ENCODE results near the gene C3orf70.
A peak's percentile ranks its signal among the peaks of the same experiment; 100 is the strongest.

The C3orf70 gene

DNA sequence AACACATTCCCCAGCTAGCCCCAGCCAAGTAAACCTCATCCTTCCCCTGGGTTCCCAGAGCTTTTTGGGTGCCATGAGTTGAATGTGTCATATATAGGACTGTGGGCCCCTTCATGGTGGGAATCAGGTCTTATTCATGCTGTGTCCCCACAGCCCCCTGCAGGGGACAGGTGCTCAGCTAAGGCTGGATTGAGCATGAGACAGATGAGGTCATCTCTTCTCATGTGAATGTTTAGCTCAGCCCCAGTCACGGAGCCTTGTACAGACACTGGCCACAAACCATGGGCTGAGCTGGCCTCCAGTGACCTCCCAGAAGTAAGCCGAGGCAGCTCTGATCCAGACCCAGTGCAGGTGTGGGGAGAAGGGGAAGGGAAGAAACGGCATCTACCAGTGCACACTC lies 70.7 kb downstream of the C3orf70 start:
- no peak for DNase-seq

DNA sequence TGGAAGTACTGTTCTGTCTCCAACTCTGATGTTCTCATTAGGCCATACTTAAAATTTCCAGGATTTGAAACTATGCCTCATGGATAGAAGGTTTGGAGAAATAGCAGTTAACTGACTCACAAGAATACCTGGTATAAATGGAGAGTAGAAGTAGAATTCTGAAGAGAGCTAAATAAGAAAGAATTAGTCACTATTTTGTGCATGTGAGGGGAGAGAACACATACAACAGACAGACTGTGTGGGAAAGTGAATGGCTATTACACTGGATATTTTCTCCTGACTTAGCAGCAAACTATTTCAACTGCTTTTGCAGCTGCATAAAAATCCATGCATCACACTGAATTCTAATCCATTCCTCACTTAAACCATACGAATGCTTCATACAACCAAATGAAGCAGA lies 71.3 kb downstream of the C3orf70 start:
- DNase-seq: no peak

DNA sequence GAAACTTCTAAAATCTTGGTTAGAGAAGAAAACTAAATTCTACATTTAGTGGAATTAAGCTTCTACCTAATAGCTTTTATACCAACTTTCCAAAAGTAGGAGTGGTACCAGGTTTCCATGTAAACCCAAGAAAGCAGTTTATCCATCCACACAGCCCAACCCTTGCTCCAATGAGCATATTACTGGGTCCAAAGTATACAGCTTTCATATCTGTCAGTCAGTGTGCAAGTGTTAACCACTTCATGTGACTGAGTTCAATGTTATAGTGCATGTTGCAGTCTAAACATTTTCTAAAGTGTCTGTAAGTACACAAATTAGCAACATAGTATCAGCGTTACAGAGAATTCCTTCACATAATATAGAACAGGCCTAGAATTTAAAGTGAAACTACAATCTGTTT lies 73.2 kb downstream of the C3orf70 start:
- no peak for DNase-seq

DNA sequence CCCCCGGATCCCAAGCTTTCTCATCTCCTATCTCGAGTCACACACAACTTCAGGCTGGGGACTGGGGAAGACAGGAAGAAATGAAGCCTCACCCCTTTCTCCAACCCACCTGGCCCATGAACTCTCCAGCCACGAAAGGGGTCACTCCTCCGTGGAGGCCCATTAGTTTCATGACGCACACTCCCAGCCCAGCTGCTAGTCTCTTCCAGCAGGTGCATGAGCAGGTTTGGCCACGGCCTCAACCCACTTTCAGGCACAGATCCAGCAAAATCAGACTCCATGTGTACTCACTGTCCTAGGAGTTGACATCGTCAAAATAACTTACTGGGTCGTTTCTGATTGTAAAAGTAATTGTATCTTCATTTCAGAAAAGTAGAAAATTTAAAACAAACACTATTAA lies 76.6 kb downstream of the C3orf70 start:
- no peak for DNase-seq

DNA sequence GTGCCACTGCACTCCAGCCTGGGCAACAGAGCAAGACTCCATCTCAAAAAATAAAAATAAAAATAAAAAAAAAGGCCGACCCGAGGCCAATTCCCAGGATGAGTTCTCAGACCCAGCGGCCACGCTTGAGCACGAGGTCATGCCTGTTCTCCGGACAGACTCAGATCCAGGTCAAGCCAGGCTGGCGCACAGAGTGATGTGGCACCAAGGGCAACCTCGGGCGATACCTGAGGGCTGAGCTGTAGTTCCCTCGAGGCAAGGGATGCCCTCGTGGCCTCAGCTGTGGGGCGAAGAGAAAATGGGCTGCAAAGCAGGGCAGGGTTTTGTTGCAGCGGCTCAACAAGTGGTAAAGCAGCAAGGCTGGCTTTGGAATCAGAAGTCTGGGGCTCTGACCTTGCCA lies 77.3 kb downstream of the C3orf70 start:
- DNase-seq: no peak

DNA sequence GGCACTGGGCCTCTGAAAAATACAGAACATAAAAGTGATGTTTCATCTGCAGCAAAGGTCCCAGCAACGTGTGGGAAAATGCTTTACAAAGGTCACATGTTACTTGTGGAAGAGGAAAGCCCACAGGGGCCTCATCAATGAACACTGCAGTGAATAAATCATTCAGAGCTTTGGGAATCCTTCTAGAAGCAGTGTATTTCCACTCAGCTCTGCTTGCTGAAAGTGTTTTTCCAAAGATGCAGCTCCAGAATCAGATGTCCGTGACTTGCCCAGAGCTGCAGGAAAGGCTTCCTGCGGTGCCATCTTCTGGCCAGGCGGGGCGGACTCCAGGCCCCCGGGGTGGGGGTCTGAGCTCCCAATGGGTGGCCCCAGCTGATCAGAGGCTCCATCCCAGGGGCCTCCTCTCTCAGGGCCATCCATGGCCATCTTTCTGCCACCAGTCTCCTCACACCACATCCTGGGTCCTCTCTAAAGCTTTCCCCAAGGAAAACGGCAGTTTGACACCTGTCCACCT lies 81.5 kb downstream of the C3orf70 start:
- DNase-seq: no peak

DNA sequence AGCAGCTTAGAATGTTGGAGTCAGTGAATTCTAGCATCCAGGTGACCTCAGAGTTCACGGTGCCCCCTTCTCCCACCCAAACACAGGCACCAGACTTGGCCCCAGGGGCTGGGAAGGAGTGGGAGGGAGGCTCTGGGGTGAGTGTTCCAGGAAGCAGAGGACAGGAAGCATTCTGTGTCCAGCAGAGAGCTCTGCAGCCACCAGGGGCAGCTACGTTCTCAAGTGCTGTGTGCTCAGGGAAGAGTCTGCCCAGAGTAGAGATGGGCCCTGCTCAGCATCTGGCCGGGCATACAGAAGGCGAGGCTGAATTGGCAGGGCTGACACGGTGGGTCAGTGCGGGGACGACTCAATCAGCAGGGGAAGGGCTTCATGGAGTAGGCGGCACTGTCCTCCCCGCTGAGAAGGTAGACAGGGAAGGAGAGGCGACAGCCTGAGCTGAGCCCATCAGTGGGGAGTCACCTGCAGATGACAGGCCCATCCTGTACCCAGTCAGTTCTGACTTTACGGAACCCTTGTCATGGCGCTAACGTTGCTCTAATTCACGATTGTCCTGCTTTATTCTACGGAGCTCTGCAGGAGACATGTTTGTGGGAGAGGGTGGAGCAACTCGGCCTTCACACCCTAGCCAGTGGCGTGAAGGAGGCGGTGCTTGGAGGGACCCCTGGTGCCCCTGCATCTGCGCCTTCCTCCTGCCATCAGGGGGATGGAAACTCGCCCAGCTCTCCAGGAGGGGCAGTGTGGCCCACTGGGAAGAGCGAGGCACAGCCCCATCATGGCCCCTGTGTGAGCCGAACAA lies 82.2 kb downstream of the C3orf70 start:
- peak in 1 of 2 experiments; percentile 16 for DNase-seq

DNA sequence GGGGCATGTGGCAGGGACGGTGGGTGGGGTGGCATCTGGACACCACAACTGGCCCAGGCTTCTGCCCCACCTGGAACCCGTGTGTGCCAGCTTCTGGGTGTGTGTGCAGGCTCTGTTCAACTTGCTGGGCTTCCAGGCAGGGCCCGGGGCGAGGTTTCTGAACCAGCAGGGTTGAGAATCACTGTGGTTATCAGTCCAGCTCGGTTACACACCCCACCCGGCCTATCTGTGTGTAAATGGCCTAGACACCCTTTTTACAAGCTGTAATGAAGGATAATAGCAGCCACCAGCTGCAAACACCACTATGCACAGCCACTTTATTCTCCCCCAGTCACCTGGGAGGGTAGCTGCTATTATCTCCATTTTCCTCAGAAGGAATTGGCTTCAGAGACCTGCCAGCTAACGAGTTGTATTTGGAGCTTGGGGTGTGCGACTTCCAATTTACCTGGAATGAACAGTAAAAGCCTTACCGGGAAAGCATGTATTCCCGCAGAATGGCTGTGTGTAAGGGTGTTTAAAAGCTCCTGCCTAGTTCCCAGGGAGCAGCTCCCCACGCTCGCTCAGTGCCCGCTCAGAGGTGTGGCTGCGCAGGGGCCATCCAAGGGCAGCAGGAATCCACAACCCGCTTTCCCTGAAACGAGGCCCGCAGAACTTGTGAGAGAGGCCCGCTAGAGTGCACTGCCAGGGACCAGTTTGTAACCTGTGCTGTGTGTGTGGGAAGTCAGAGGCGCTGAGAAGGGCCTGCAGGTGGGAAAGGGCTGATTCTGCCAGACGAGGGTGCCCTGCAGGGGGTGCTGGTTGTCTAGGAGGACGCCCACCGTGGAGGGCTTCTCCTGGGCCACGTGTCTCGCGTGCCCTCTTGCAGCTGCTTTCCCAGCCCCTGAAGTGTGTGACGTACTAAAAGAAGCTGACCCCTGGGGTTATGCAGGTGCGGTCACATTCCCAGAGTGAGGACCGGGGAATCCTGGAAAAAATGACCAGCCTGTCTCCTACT lies 83.5 kb downstream of the C3orf70 start:
- no peak for DNase-seq

DNA sequence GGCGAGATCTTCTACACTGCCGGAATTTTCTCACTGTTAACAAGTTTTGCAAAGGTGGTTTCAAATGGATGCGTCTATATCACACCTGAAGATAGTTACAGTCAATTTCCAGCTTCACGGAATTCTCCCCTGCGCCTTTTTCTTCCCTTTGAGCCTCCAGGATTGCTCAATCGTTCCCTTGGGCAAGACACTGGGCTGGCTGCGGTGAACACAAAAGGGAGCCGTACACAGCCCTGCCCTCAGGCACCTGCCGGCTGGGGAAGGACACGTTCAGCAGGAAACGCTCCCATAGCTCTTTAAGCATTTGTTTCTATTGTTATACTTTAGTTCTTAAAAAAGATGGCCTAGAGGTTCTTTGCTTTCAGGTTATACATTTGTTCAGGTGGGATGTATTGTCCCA lies 85.7 kb downstream of the C3orf70 start:
- no peak for DNase-seq

DNA sequence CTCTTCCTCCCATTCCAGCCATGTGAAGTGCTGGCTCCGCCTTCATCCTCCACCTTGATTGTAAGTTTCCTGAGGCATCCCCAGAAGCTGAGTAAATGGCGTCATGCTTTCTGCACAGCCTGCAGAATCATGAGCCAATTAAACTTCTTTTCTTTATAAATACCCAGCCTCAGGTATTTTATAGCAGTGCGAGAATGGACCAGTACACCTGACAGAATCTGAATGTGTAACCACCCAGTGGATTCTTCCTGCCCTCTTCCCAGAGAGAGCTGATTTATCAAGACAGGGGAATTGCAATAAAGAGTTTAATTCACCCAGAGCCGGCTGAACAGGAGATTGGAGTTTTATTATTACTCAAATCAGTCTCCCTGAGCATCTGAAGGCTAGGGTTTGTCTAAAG lies 86.6 kb downstream of the C3orf70 start:
- DNase-seq: no peak

DNA sequence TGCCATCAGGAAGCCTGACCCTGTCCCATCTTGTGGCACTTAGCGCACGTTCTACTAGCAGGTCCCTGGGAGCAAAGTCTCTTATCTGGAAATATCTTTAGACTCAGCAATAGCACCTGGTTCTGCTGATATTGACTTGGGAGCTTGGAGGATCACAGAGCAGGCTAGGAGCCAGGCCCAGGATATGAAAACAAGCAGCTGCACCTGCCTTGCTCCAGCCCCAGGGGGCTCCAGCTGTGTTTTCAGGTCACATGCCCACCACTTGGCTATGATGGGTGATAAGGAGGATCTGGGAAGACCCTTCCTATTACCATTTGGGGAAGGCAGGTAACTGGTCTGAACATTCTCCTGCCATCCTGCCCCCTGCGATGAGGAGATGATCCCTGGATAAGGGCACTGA lies 87.8 kb downstream of the C3orf70 start:
- DNase-seq: no peak

DNA sequence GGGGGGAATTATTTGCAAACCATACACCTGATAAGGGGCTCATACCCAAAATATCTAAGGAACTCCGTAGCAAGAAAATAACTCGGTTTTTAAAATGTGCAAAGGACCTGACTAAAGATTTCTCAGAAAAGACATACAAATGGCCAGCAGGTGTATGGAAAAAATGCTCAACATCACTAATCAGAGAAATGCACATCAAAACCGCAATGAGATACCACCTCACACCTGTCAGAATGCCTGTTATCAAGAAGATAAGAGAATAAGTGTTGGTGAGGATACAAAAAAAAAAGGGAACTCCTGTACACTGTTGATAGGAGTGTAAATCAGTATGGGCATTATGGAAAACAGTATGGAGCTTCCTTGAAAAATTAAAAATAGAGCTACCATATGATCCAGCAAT lies 89.4 kb downstream of the C3orf70 start:
- DNase-seq: no peak

DNA sequence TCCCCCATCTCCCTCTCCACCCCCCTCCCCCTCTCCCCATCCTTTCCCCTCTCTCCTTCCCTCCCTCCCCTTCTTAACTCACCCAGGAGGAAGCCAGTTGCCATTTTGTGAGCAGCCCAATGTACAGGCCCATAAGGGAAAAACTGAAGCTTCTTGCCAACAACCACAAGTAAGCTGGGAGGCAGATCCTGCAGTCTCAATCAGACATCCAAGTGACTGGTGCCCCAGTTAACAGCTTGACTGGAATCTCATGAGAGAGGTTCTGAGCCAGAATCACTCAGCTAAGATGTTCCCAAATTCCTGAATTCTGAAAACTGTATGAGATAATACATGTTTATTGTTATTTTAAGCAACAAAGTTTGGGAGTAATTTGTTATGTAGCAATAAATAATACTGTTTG lies 90.7 kb downstream of the C3orf70 start:
- DNase-seq: no peak

DNA sequence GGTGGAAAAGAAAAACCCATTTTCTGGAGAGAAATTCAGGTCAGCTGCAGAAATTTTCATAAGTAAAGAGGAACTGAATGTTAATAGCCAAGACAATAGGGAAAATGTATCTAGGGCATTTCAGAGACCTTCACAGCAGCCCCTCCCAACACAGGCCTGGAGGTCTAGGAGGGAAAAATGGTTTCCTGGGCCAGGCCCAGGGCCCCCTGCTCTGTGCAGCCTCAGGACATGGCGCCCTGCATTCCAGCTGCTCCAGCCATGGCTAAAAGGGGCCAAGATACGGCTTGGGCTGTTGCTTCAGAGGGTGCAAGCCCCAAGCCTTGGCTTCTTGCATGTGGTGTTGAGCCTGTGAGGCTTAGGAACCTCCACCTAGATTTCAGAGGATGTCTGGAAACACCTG lies 92.2 kb downstream of the C3orf70 start:
- no peak for DNase-seq

DNA sequence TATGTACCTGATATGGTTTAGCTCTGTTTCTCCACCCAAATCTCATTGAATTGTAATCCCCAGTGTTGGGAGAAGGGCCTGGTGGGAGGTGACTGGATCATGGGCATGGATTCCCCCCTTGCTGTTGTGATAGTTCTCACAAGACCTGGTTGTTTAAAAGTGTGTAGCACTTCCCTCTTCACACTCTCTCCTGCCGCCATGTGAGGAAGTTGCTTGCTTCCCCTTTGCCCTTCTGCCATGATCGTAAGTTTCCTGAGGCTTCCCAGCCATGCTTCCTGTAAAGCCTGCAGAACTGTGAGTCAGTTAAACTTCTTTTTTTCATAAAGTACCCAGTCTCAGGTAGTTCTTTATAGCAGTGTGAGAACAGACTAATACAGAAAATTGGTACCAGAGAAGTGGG lies 93.1 kb downstream of the C3orf70 start:
- DNase-seq: no peak

DNA sequence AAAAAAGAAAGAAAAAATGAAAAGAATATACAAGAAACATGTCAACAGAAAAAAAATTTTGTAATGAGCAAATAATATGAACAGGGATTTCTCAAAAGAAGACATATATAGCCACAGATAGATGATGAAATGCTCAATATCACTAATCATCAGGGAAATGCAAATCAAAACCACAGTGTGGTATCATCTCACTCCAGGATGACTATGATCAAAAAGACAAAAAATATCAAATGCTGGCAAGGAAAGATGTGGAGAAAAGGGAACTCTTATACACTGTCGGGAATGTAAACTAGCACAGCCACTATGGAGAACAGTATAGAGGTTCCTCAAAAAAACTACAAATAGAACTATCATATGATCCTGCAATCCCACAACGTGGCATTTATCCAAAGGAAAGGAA lies 94.1 kb downstream of the C3orf70 start:
- DNase-seq: no peak

DNA sequence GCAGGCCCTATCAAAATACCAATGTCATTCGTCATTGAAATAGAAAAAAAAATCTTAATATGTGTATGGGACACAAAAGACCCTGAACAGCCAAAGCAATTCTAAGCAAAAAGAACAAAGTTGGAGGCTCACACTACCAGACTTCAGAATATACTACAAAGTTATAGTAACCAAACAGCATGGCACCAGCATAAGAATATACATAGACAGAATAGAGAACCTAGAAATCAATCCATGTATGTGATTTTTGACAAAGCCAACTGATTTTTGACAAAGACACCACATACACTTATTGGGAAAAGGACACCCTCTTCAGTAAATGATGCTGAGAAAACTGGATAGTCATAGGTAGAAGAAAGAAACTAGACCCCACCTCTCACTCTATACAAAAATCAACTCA lies 95.0 kb downstream of the C3orf70 start:
- DNase-seq: no peak

DNA sequence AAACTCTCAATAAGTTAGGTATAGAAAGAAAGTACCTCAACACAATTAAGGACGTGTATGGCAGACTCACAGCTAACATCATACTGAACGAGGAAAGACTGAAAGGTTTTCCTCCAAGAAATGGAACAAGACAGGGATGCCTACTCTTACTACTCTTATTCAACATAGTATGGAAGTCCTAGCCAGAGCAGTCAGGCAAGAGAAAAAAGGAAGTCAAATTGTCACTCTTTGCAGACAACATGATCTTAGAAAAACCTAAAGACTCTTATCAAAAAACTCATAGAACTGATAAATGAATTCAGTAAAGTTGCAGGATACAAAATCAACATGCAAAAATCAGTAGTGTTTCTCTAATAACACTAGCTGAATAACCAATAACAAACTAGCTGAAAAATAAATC lies 96.0 kb downstream of the C3orf70 start:
- no peak for DNase-seq

DNA sequence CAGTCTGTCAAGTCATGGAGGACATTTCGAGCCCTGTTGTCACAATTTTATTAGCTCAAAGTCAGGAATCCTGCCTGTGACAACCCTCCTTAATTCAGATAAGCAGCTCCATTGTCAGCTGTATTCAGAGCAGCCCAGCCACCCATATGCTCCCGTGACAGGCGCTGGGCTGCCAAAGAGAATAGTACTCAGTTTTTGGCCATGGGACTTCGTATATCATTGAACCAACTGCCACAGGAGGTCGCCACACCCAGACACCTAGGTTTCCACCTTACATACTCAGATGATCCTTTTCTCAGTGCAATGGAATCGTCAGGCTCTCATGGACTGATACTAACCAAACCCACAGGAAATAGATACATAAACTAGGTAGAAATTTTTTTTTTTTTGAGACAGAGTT lies 100.2 kb downstream of the C3orf70 start:
- DNase-seq: no peak

DNA sequence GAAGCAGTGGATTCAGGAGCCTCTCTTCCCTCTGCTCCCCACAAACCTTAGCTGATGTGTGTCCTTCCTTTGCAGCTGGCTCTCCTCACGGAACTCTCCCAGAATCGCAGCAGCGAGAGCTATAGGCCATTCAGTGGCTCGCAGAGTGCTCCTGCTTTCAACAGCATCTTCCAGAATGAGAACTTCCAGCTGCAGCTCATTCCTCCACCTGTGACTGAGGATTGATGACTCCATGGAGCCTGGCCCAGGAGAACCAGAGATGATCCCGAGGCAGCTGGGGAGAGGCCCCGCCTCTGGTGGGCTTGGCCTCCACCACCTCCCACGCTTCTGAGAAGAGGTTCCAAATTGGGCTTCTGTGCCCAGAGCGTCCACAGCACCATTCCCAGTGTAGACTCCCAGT lies 101.1 kb downstream of the C3orf70 start:
- DNase-seq: no peak

DNA sequence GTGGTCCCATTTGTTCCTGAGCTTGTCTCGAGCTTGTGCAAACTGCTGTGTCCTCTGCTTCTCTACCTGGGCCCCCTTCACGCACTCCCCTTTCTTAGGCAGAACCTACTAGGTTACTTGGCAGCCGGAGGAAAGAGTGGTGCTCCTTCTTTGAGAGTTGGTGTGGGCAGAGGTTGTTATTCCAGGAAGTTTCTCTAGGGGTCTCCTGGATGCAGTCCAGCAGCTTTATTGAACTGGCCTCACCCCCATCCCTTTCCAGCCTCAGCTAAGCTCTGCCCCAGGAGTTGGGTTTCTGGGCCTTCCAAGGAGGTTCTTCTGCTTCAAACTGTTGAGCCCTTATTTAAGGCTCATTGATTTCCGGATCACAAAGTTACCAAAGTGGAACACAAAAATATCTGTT lies 103.2 kb downstream of the C3orf70 start:
- DNase-seq: no peak

DNA sequence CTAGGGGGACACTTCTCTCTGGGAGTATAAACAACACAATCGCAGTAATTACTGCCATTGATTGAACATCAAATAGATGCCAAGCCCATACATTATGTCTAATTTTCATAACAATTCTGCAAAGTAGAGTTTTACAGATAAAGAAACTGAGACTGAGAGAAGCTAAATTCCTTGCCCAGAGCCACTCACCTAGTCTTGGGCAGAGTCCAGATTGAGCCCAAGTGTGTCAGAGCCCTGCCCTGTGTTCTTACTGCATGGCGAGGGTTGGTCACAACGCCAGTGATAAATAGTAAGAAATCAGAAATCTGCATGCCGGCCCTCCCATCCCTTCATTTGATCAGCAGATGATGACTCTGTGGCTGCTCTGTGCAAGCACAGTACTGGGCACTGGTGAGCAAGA lies 106.3 kb downstream of the C3orf70 start:
- no peak for DNase-seq

DNA sequence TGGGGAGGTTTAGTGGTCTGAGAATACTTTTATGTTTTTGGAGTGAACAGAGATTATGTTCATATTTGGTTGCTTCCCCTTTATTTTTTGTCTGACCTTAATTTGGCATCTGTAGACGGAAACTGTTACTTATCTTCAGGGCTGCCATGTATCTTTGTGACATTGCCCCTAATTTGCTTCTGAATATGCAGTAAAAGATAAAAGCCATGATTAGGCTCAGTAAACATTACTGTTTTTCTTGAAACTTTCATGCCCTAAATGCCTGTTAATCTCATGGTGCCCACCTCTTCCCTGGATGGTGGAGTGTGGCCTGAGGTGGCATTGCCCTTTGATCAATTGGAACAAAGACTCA lies 106.7 kb downstream of the C3orf70 start:
- DNase-seq: no peak

Data from SW 1271 (cell line).